Measurements from ENCODE around the gene RAB1B. TPM values are rescaled to one million over a fixed set of nuclear protein-coding genes. Genes with fewer than 3 reads are reported as not detected.

The RAB1B gene
- total and polyA plus RNA-seq, 4 donors = 40.4 to 83.0 (median 51.3) TPM

- TF ChIP-seq GABPA (IDR thresholded peaks at IDR 0.05 in 1 of 2, conservative IDR thresholded peaks at IDR 0.05 in 1 of 2) = no peak
- TF ChIP-seq TAF1 (conservative IDR thresholded peaks at IDR 0.05) = no peak
- TF ChIP-seq FOXA2 (IDR thresholded peaks at IDR 0.05) = no peak
- no peak for TF ChIP-seq RAD21 (IDR thresholded peaks at IDR 0.05)
- TF ChIP-seq, protein P1, sequence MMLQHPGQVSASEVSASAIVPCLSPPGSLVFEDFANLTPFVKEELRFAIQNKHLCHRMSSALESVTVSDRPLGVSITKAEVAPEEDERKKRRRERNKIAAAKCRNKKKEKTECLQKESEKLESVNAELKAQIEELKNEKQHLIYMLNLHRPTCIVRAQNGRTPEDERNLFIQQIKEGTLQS (IDR thresholded peaks at IDR 0.05) = no peak
- TF ChIP-seq ZBTB33 (IDR thresholded peaks at IDR 0.05) = no peak
Observed at GRCh38 chr11:66293352-66293751, 24.9 kb downstream of the RAB1B start (continued).

- no peak for DNase-seq (ENCODE audit: low spot score)
- peaks cover 9 to 18% (median 11%) of the 10 kb centered on the region in 4 donors for H3K4me1 ChIP-seq (ENCODE audit: control insufficient read depth in 4 of 4, insufficient read depth in 4 of 4, low read length in 3 of 4)
- TF ChIP-seq HNF4A (conservative IDR thresholded peaks at IDR 0.05) = no peak
- TF ChIP-seq RXRA (IDR thresholded peaks at IDR 0.05) = no peak
- no peak for TF ChIP-seq REST (IDR thresholded peaks at IDR 0.05)
- TF ChIP-seq, protein P2, sequence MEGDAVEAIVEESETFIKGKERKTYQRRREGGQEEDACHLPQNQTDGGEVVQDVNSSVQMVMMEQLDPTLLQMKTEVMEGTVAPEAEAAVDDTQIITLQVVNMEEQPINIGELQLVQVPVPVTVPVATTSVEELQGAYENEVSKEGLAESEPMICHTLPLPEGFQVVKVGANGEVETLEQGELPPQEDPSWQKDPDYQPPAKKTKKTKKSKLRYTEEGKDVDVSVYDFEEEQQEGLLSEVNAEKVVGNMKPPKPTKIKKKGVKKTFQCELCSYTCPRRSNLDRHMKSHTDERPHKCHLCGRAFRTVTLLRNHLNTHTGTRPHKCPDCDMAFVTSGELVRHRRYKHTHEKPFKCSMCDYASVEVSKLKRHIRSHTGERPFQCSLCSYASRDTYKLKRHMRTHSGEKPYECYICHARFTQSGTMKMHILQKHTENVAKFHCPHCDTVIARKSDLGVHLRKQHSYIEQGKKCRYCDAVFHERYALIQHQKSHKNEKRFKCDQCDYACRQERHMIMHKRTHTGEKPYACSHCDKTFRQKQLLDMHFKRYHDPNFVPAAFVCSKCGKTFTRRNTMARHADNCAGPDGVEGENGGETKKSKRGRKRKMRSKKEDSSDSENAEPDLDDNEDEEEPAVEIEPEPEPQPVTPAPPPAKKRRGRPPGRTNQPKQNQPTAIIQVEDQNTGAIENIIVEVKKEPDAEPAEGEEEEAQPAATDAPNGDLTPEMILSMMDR (IDR thresholded peaks at IDR 0.05; ENCODE audit: low read depth, low read length, missing input control) = no peak
- no peak for TF ChIP-seq SP1 (IDR thresholded peaks at IDR 0.05)
- TF ChIP-seq NR2F2 (IDR thresholded peaks at IDR 0.05) = no peak
- no peak for TF ChIP-seq TAF1 (conservative IDR thresholded peaks at IDR 0.05)
- TF ChIP-seq JUND (IDR thresholded peaks at IDR 0.05) = no peak
- no peaks in the 10 kb centered on the region for H3K9me3 ChIP-seq (ENCODE audit: control insufficient read depth in 4 of 4, low read length in 3 of 4)
- H3K9ac ChIP-seq (ENCODE audit: low read depth in 1 of 2, low read length in 2 of 2) = no peak overlapping the region
- H3K36me3 ChIP-seq (ENCODE audit: control insufficient read depth in 4 of 4, insufficient read depth in 3 of 4, low read depth in 1 of 4, low read length in 3 of 4) = no peaks in the 10 kb centered on the region
- WGBS = 81% methylated on average over 30 of the region's 30 CpGs
- no peak overlapping the region for H3K27ac ChIP-seq (ENCODE audit: low read depth in 1 of 2, low read length in 2 of 2)
- H3K4me3 ChIP-seq (ENCODE audit: low read depth in 1 of 3, low read length in 3 of 3) = no peak overlapping the region
- H3K27me3 ChIP-seq (ENCODE audit: control insufficient read depth in 4 of 4, insufficient read depth in 4 of 4, low read length in 3 of 4) = peaks cover 0 to 5% (median 0%) of the 10 kb centered on the region in 4 donors
Observed at GRCh38 chr11:66293777-66294625, 25.6 kb downstream of the RAB1B start.
